HG02973 (cell line): ENCODE data around the gene ZSCAN21.

Experiments used
- ATAC-seq: cut with Tn5 transposase; IDR thresholded peaks from one replicate; pipeline ENCODE4 v1.9.1; 2021; ENCODE audit warnings: moderate library complexity; ENCODE audit not compliant: unreplicated experiment

ZSCAN21 gene

GRCh38 chr7:100072462-100072861, 22.9 kb downstream of the ZSCAN21 start:
- ATAC-seq, result no peak

- no peak for ATAC-seq
Measured at GRCh38 chr7:100074841-100075240, 25.3 kb downstream of the ZSCAN21 start.

GRCh38 chr7:100075418-100075817, 25.8 kb downstream of the ZSCAN21 start:
- no peak for ATAC-seq

- no peak for ATAC-seq
Measured at GRCh38 chr7:100077205-100077604, 27.6 kb downstream of the ZSCAN21 start.

GRCh38 chr7:100079024-100079560, 29.5 kb downstream of the ZSCAN21 start:
- ATAC-seq, result no peak

- ATAC-seq, result no peak
Measured at GRCh38 chr7:100080907-100081534, 31.4 kb downstream of the ZSCAN21 start.

- ATAC-seq, result peak; percentile 70
Measured at GRCh38 chr7:100081535-100082102, 32.0 kb downstream of the ZSCAN21 start, which contains the start of gene ZNF3. TSS of gene ZNF3 (minus strand) at chr7:100081723. CDS start at chr7:100077357, 4,366 bp downstream.

- ATAC-seq, result no peak
Measured at GRCh38 chr7:100082978-100083377, 33.4 kb downstream of the ZSCAN21 start.

- no peak for ATAC-seq
Measured at GRCh38 chr7:100085515-100085914, 35.9 kb downstream of the ZSCAN21 start.

GRCh38 chr7:100087055-100087750, 37.6 kb downstream of the ZSCAN21 start:
- no peak for ATAC-seq

- no peak for ATAC-seq
Measured at GRCh38 chr7:100088095-100088620, 38.6 kb downstream of the ZSCAN21 start.

- ATAC-seq, result peak; percentile 47
Measured at GRCh38 chr7:100088621-100089457, 39.3 kb downstream of the ZSCAN21 start, which contains the start of gene COPS6. TSS of gene COPS6 (plus strand) at chr7:100088969. CDS start at chr7:100088991, 22 bp downstream.

- ATAC-seq, result no peak
Measured at GRCh38 chr7:100089458-100090196, 40.1 kb downstream of the ZSCAN21 start.

- no peak for ATAC-seq
Measured at GRCh38 chr7:100090527-100091410, 41.2 kb downstream of the ZSCAN21 start.

GRCh38 chr7:100091411-100092181, 42.0 kb downstream of the ZSCAN21 start:
- no peak for ATAC-seq

- ATAC-seq, result no peak
Measured at GRCh38 chr7:100093054-100093453, 43.5 kb downstream of the ZSCAN21 start.

GRCh38 chr7:100093498-100093897, 43.9 kb downstream of the ZSCAN21 start:
- ATAC-seq, result no peak

- no peak for ATAC-seq
Measured at GRCh38 chr7:100093925-100094486, 44.4 kb downstream of the ZSCAN21 start.
